Measurements from ENCODE around the gene ARID2.

ARID2 gene

DNA sequence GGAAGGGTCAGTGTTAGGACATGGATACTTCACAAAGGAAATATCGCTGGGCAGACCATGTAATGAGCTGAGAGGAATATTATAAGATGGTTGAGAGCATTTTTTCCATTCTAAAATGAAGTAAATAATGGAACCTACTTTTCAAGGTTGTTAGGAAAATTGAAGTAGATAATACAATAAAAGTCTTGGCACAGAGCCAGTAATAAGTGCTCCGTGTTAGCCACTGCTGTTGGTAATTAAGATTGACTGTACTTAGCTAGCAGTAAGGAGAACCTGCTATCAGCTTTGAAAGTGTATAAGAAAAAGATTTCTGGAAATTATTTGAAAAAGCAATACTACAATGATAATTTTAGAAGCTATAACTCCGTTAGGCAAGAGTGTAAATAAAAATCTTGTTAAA lies 183.3 kb downstream of the ARID2 start:
- H4K12ac ChIP-seq (ENCODE audit: low read depth, low read length): no peak overlapping the region
- no peaks in the 10 kb centered on the region for H3K4me1 ChIP-seq (ENCODE audit: control insufficient read depth in 1 of 2, insufficient read depth in 2 of 2, low read length in 2 of 2)
- H2BK5ac ChIP-seq (ENCODE audit: low read depth, low read length, poor library complexity): no peak overlapping the region
- H3K36me3 ChIP-seq (ENCODE audit: control insufficient read depth in 1 of 2, insufficient read depth in 2 of 2, low read length in 2 of 2): peaks cover 2 to 6% of the 10 kb centered on the region in 2 experiments
- no peak overlapping the region for H4K91ac ChIP-seq (ENCODE audit: low read depth, low read length)
- H3K27ac ChIP-seq (ENCODE audit: low read depth, low read length): no peak overlapping the region
- no peak overlapping the region for H2BK120ac ChIP-seq (ENCODE audit: insufficient read depth, low read length, poor library complexity)
- H3K79me2 ChIP-seq (ENCODE audit: control insufficient read depth, insufficient read depth, low read length, poor library complexity): no peaks in the 10 kb centered on the region
- WGBS (ENCODE audit: extremely low coverage, insufficient coverage, insufficient read length): no CpG with 5 or more reads among the region's 3 CpGs
- no peak overlapping the region for H3K9ac ChIP-seq (ENCODE audit: low read length)
- H3K4me3 ChIP-seq (ENCODE audit: low read depth, low read length): no peak overlapping the region
- H3K4me2 ChIP-seq (ENCODE audit: low read length): no peak overlapping the region
- no peaks in the 10 kb centered on the region for H3K27me3 ChIP-seq (ENCODE audit: insufficient read depth, low read length)
- no peak overlapping the region for H2AFZ ChIP-seq (ENCODE audit: insufficient read depth, low read length, poor library complexity)
- no peak for DNase-seq
- H3K14ac ChIP-seq (ENCODE audit: low read length): no peak overlapping the region
- H3K23ac ChIP-seq (ENCODE audit: low read length): no peak overlapping the region
- H4K8ac ChIP-seq (ENCODE audit: low read depth, low read length): no peak overlapping the region
- no peaks in the 10 kb centered on the region for H3K79me1 ChIP-seq (ENCODE audit: low read length)
- H3K4ac ChIP-seq (ENCODE audit: low read depth, low read length): no peak overlapping the region
- no peaks in the 10 kb centered on the region for H3K9me3 ChIP-seq (ENCODE audit: insufficient read depth, low read depth, low read length)
- H3K18ac ChIP-seq (ENCODE audit: low read length): no peak overlapping the region
- H2BK12ac ChIP-seq (ENCODE audit: low read length): no peak overlapping the region
- H2AK5ac ChIP-seq (ENCODE audit: low read length): no peak overlapping the region

DNA sequence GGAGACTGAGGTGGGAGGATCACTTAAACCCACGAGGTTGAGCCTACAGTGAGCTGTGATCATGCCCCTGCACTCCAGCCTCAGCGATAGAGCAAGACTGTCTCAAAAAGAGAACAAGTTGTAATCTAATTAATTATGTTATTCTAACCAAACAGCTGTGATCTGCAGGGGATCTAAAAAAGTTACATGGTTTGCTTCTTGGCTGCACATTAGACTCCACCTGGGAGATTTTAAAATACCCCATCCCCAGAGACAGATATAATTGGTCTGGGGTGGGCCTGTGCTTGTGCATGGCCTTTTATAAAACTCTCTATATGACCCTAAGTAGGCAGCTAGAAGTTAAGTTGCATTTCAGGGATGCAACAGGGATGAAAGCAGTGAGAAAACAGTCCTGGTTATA lies 184.1 kb downstream of the ARID2 start:
- Histone ChIP-seq H3K27ac (ENCODE audit: low read depth, low read length) (no peak overlapping the region), H2BK12ac (ENCODE audit: low read length) (no peak overlapping the region), H2AFZ (ENCODE audit: insufficient read depth, low read length, poor library complexity) (no peak overlapping the region), H3K27me3 (ENCODE audit: insufficient read depth, low read length) (no peaks in the 10 kb centered on the region), H3K36me3 (ENCODE audit: control insufficient read depth in 1 of 2, insufficient read depth in 2 of 2, low read length in 2 of 2) (peaks cover 8 to 12% of the 10 kb centered on the region in 2 experiments), H2AK5ac (ENCODE audit: low read length) (no peak overlapping the region), H3K9me3 (ENCODE audit: insufficient read depth, low read depth, low read length) (no peaks in the 10 kb centered on the region), H3K18ac (ENCODE audit: low read length) (no peak overlapping the region), H3K4me1 (ENCODE audit: control insufficient read depth in 1 of 2, insufficient read depth in 2 of 2, low read length in 2 of 2) (no peaks in the 10 kb centered on the region), H2BK5ac (ENCODE audit: low read depth, low read length, poor library complexity) (no peak overlapping the region), H3K4ac (ENCODE audit: low read depth, low read length) (no peak overlapping the region), H3K23ac (ENCODE audit: low read length) (no peak overlapping the region), H4K91ac (ENCODE audit: low read depth, low read length) (no peak overlapping the region), H3K79me1 (ENCODE audit: low read length) (no peaks in the 10 kb centered on the region), H2BK120ac (ENCODE audit: insufficient read depth, low read length, poor library complexity) (no peak overlapping the region), H3K4me3 (ENCODE audit: low read depth, low read length) (no peak overlapping the region), H3K14ac (ENCODE audit: low read length) (no peak overlapping the region), H3K79me2 (ENCODE audit: control insufficient read depth, insufficient read depth, low read length, poor library complexity) (no peaks in the 10 kb centered on the region), H4K12ac (ENCODE audit: low read depth, low read length) (no peak overlapping the region), H3K4me2 (ENCODE audit: low read length) (no peak overlapping the region), H3K9ac (ENCODE audit: low read length) (no peak overlapping the region), H4K8ac (ENCODE audit: low read depth, low read length) (no peak overlapping the region)
- WGBS (ENCODE audit: extremely low coverage, insufficient coverage, insufficient read length): no CpG with 5 or more reads among the region's 2 CpGs
- no peak for DNase-seq

DNA sequence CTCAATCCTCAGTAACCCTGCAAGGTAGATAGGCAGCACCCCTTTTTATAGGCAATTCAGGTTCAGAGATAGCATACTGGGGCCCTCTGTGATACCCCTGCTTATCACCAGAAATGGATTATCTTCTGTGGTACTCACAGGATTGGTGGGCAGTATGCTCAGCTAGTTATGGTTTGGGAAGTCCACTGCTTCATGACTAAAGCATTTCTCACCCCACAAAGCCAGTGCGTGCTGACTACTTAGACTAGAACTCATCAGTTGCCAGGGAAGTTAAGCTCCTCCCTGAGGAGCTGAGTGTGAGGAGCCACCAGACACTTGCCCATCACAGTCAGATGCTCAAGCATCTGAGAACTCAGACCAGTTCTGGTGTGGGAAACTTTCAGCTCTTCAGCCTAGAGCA lies 184.6 kb downstream of the ARID2 start:
- Histone ChIP-seq H3K4me1 (ENCODE audit: control insufficient read depth in 1 of 2, insufficient read depth in 2 of 2, low read length in 2 of 2) (no peaks in the 10 kb centered on the region), H2AFZ (ENCODE audit: insufficient read depth, low read length, poor library complexity) (no peak overlapping the region)
- no peak for DNase-seq

DNA sequence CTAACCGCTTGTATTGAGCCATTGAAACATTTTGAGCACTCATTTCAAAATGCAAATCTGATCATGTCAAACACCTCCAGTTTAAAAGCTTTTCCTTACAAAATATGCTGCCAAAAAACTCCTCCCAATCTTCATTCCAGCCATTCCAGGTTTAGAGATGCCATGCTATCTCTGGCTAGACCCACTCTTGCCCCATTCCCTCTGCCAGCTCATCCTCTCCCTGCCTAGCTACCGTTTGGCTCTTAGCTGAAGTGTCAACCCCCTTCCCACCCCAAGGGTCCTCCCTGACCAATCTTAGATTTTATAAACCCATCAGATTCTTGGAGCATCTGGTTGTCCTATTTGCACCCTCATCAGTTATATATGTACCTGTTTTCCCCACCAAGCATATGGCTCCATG lies 185.9 kb downstream of the ARID2 start:
- Histone ChIP-seq H3K23ac (ENCODE audit: low read length) (no peak overlapping the region), H2BK120ac (ENCODE audit: insufficient read depth, low read length, poor library complexity) (no peak overlapping the region), H3K18ac (ENCODE audit: low read length) (no peak overlapping the region), H3K9ac (ENCODE audit: low read length) (no peak overlapping the region), H3K27ac (ENCODE audit: low read depth, low read length) (no peak overlapping the region), H3K9me3 (ENCODE audit: insufficient read depth, low read depth, low read length) (no peaks in the 10 kb centered on the region), H3K4me2 (ENCODE audit: low read length) (no peak overlapping the region), H2BK5ac (ENCODE audit: low read depth, low read length, poor library complexity) (no peak overlapping the region), H4K12ac (ENCODE audit: low read depth, low read length) (no peak overlapping the region), H3K79me1 (ENCODE audit: low read length) (no peaks in the 10 kb centered on the region), H3K36me3 (ENCODE audit: control insufficient read depth in 1 of 2, insufficient read depth in 2 of 2, low read length in 2 of 2) (peaks cover 6 to 10% of the 10 kb centered on the region in 2 experiments), H3K79me2 (ENCODE audit: control insufficient read depth, insufficient read depth, low read length, poor library complexity) (no peaks in the 10 kb centered on the region), H3K4me1 (ENCODE audit: control insufficient read depth in 1 of 2, insufficient read depth in 2 of 2, low read length in 2 of 2) (no peaks in the 10 kb centered on the region), H2AK5ac (ENCODE audit: low read length) (no peak overlapping the region), H4K91ac (ENCODE audit: low read depth, low read length) (no peak overlapping the region), H3K4ac (ENCODE audit: low read depth, low read length) (no peak overlapping the region), H3K27me3 (ENCODE audit: insufficient read depth, low read length) (no peaks in the 10 kb centered on the region), H3K4me3 (ENCODE audit: low read depth, low read length) (no peak overlapping the region), H3K14ac (ENCODE audit: low read length) (no peak overlapping the region), H2AFZ (ENCODE audit: insufficient read depth, low read length, poor library complexity) (no peak overlapping the region), H4K8ac (ENCODE audit: low read depth, low read length) (no peak overlapping the region), H2BK12ac (ENCODE audit: low read length) (no peak overlapping the region)
- peak in 1 of 2 donors; percentile 21 for DNase-seq
- no CpG with 5 or more reads among the region's 2 CpGs for WGBS (ENCODE audit: extremely low coverage, insufficient coverage, insufficient read length)

More for the DNA sequence above, 184.6 kb downstream of the ARID2 start:
- no peaks in the 10 kb centered on the region for H3K79me2 ChIP-seq (ENCODE audit: control insufficient read depth, insufficient read depth, low read length, poor library complexity)
- H4K8ac ChIP-seq (ENCODE audit: low read depth, low read length): no peak overlapping the region
- no peak overlapping the region for H2BK120ac ChIP-seq (ENCODE audit: insufficient read depth, low read length, poor library complexity)
- no peak overlapping the region for H4K91ac ChIP-seq (ENCODE audit: low read depth, low read length)
- no peak overlapping the region for H2AK5ac ChIP-seq (ENCODE audit: low read length)
- H3K79me1 ChIP-seq (ENCODE audit: low read length): no peaks in the 10 kb centered on the region
- no peak overlapping the region for H3K4me3 ChIP-seq (ENCODE audit: low read depth, low read length)
- no peak overlapping the region for H3K23ac ChIP-seq (ENCODE audit: low read length)
- H3K4ac ChIP-seq (ENCODE audit: low read depth, low read length): no peak overlapping the region
- no peak overlapping the region for H3K9ac ChIP-seq (ENCODE audit: low read length)
- H3K27me3 ChIP-seq (ENCODE audit: insufficient read depth, low read length): no peaks in the 10 kb centered on the region
- no peak overlapping the region for H3K18ac ChIP-seq (ENCODE audit: low read length)
- H3K9me3 ChIP-seq (ENCODE audit: insufficient read depth, low read depth, low read length): no peaks in the 10 kb centered on the region
- WGBS (ENCODE audit: extremely low coverage, insufficient coverage, insufficient read length): no CpG with 5 or more reads among the region's 1 CpG
- H2BK5ac ChIP-seq (ENCODE audit: low read depth, low read length, poor library complexity): no peak overlapping the region
- H4K12ac ChIP-seq (ENCODE audit: low read depth, low read length): no peak overlapping the region
- H3K36me3 ChIP-seq (ENCODE audit: control insufficient read depth in 1 of 2, insufficient read depth in 2 of 2, low read length in 2 of 2): peaks cover 8 to 12% of the 10 kb centered on the region in 2 experiments
- H3K4me2 ChIP-seq (ENCODE audit: low read length): no peak overlapping the region
- H3K27ac ChIP-seq (ENCODE audit: low read depth, low read length): no peak overlapping the region
- no peak overlapping the region for H3K14ac ChIP-seq (ENCODE audit: low read length)
- H2BK12ac ChIP-seq (ENCODE audit: low read length): no peak overlapping the region
